ENCODE measurements around the gene CTNNBL1. TPM values are rescaled to one million over a fixed set of nuclear protein-coding genes. Genes with fewer than 3 reads are reported as not detected.

The CTNNBL1 gene
- total RNA-seq, 2 donors from 2014 or later, result 36.6 to 50.7 TPM

GRCh38 chr20:37748015-37748414, 54.2 kb downstream of the CTNNBL1 start:
- TF ChIP-seq, protein P1, sequence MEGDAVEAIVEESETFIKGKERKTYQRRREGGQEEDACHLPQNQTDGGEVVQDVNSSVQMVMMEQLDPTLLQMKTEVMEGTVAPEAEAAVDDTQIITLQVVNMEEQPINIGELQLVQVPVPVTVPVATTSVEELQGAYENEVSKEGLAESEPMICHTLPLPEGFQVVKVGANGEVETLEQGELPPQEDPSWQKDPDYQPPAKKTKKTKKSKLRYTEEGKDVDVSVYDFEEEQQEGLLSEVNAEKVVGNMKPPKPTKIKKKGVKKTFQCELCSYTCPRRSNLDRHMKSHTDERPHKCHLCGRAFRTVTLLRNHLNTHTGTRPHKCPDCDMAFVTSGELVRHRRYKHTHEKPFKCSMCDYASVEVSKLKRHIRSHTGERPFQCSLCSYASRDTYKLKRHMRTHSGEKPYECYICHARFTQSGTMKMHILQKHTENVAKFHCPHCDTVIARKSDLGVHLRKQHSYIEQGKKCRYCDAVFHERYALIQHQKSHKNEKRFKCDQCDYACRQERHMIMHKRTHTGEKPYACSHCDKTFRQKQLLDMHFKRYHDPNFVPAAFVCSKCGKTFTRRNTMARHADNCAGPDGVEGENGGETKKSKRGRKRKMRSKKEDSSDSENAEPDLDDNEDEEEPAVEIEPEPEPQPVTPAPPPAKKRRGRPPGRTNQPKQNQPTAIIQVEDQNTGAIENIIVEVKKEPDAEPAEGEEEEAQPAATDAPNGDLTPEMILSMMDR (IDR thresholded peaks at IDR 0.05), result no peak
- H3K9me3 ChIP-seq, result no peaks in the 10 kb centered on the region
- no peaks in the 10 kb centered on the region for H3K27me3 ChIP-seq
- no peaks in the 10 kb centered on the region for H3K36me3 ChIP-seq
- DNase-seq, result no peak
- H3K4me1 ChIP-seq, result no peaks in the 10 kb centered on the region
- H3K9ac ChIP-seq (ENCODE audit: low read depth in 2 of 2, low read length in 2 of 2), result no peak overlapping the region
- intact Hi-C loops (cut with DNase I), result no loop called here
- no peak overlapping the region for H3K4me3 ChIP-seq
- no peak overlapping the region for H3K27ac ChIP-seq

DNA sequence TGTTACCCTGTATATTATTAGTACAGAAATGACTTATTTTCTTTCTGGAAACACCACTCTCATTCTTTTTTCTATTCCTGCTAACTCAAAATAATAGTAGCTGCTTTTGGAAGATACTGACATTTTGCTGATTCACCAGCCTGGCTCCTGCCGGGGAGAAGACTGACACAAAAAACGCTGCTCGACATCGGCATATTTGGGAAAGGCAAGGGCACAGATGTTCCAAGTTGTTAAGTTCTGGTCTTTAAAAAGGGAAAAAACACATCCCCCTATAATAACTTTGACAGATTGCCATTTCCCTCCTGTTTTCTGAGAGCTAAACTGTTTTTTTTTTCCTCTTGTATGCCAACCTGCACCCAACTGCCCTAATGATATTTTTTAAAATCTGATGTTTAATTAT, 55.4 kb downstream of the CTNNBL1 start:
- Histone ChIP-seq H3K27me3 (no peaks in the 10 kb centered on the region), H3K36me3 (no peaks in the 10 kb centered on the region), H3K9ac (ENCODE audit: low read depth in 2 of 2, low read length in 2 of 2) (no peak overlapping the region), H3K27ac (no peak overlapping the region), H3K4me3 (no peak overlapping the region), H3K9me3 (no peaks in the 10 kb centered on the region), H3K4me1 (no peaks in the 10 kb centered on the region)
- no peak for DNase-seq
- intact Hi-C loops (cut with DNase I), result no loop called here
- TF ChIP-seq, protein P1 (IDR thresholded peaks at IDR 0.05), result no peak

- Histone ChIP-seq H3K36me3 (no peaks in the 10 kb centered on the region), H3K4me1 (no peaks in the 10 kb centered on the region), H3K9ac (ENCODE audit: low read depth in 2 of 2, low read length in 2 of 2) (no peak overlapping the region), H3K27me3 (no peaks in the 10 kb centered on the region), H3K4me3 (no peak overlapping the region), H3K27ac (no peak overlapping the region), H3K9me3 (no peaks in the 10 kb centered on the region)
- DNase-seq, result no peak
- TF ChIP-seq, protein P1 (IDR thresholded peaks at IDR 0.05), result no peak
- intact Hi-C loops (cut with DNase I), result no loop called here
Measured at GRCh38 chr20:37749620-37750403, 56.0 kb downstream of the CTNNBL1 start.

GRCh38 chr20:37755665-37756064, 61.8 kb downstream of the CTNNBL1 start:
- Histone ChIP-seq H3K9me3 (no peaks in the 10 kb centered on the region), H3K9ac (ENCODE audit: low read depth in 2 of 2, low read length in 2 of 2) (no peak overlapping the region), H3K4me3 (no peak overlapping the region), H3K4me1 (no peaks in the 10 kb centered on the region), H3K27me3 (no peaks in the 10 kb centered on the region), H3K36me3 (no peaks in the 10 kb centered on the region), H3K27ac (no peak overlapping the region)
- TF ChIP-seq, protein P1 (IDR thresholded peaks at IDR 0.05), result no peak
- intact Hi-C loops (cut with DNase I), result no loop called here
- no peak for DNase-seq

- DNase-seq, result no peak
- Histone ChIP-seq H3K27ac (no peak overlapping the region), H3K27me3 (no peaks in the 10 kb centered on the region), H3K9me3 (no peaks in the 10 kb centered on the region), H3K36me3 (no peaks in the 10 kb centered on the region), H3K9ac (ENCODE audit: low read depth in 2 of 2, low read length in 2 of 2) (no peak overlapping the region), H3K4me3 (no peak overlapping the region), H3K4me1 (no peaks in the 10 kb centered on the region)
- intact Hi-C loops (cut with DNase I), result no loop called here
- TF ChIP-seq, protein P1 (IDR thresholded peaks at IDR 0.05), result no peak
Measured at GRCh38 chr20:37756234-37756633, 62.4 kb downstream of the CTNNBL1 start.

Data from colonic mucosa (tissue), 4 donors.